A172 (cell line): ENCODE data around the gene VPS37B. TPM values are rescaled to one million over a fixed set of nuclear protein-coding genes. Genes with fewer than 3 reads are reported as not detected.

ENCODE experiments used
- DNase-seq: peaks from one replicate; pipeline ENCODE4 v3.0.0-alpha.2; 2015; ENCODE audit warnings: low spot score
- total RNA-seq: library from RNA; depleted of rRNA; stranded (reverse); fragments of >200 nt; shearing (Covaris generic); gene quantifications from 2 replicates; pipeline ENCODE4 v1.2.3, GENCODE V29; 2014; rRNA removed

The VPS37B gene, protein sequence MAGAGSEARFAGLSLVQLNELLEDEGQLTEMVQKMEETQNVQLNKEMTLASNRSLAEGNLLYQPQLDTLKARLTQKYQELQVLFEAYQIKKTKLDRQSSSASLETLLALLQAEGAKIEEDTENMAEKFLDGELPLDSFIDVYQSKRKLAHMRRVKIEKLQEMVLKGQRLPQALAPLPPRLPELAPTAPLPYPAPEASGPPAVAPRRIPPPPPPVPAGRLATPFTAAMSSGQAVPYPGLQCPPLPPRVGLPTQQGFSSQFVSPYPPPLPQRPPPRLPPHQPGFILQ
- total RNA-seq: 19.2 and 23.9 TPM in 2 replicates

DNA sequence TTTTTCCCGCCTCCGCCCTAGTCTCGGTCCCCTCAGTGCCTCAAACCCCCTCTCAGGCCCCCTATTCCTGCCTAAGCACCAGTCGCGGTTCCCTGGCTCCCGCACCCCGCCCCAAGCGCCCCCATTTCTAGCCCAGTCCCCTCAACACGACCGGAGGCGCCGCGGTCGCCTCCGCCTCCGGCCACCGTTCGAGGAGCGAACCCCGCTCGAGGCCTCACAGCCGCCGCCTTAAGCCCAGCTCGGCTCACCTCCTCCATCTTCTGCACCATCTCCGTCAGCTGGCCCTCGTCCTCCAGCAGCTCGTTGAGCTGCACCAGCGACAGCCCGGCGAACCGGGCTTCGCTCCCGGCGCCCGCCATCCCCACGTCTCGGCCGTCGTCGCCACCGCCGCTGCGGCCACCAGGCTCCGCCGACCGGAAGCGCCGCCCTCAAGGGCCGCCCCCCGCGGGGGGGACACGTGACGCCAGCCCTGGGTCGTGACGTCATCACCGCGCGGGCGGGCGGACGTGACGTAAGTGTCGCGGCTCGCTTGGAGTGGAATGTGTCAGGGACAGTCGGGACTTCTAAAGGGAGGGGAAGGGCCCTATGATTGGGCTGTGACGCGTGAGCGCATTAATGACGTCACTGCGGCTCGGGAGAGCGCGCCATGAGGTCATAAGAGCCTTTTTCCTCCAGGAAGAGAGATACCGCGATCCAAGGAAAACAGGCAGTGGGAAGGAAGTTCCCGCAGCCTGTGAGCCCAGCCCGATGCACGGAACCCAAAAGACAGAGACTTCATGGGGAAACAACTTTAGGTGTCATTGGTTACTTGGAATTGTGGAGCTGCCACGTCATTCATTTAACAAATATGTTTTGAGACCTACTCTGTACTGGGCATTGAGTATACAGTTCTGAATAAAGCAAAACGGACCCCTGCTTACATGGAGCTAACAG, at the start of gene VPS37B:
TSS of gene VPS37B (minus strand) at position 421 of the 933 bp plus-strand sequence. CDS start at position 359, 62 bp downstream.
- DNase-seq: peak; percentile 75

DNA sequence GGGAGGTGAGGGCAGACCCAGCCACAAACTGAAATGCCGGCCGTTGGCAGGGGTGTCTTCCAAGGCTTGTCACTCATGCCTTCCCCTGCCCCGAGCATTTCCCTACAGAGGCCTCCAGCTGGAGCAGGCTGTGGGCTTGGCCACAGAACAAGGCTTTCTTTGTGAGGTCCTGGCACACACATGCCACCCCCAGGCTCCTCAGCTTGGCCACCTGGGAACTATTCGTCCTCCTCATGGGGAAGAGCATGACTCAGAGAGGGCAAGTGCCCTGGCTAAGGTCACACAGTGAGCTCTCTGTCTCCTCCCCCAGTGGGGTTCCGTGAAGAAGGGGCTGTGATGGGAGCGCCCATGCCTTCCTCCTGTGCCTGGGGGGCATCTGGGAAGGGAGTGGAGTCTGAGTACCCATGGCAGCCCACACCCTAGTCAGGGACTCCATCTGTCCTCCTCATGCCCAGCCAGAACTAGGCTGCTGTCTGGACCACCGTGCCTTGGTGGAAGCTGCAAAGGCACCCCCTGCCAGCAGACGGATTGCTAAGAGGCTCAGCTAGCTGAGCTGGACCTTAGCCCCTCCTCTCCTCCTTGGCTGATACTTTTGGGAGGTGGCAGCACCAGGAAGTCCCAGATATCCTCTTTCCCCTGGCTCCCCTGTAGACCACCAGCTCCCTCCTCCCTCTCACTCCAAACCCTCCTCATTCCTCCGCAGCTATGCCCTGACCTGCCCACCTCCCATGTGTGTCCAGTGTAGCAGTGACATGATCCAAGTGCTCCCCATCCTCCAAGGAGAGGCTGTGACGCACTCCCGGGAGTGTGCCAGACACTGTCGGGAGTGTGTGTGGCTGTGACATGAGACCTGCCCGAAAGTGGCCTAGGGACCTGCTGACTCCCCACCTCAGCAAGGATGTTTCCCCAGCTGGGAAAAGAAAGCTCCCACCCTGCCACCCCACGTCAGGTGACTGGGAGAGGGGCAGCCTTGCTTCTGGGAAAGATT, 49.0 kb upstream of the VPS37B start:
- DNase-seq: peak; percentile 83

DNA sequence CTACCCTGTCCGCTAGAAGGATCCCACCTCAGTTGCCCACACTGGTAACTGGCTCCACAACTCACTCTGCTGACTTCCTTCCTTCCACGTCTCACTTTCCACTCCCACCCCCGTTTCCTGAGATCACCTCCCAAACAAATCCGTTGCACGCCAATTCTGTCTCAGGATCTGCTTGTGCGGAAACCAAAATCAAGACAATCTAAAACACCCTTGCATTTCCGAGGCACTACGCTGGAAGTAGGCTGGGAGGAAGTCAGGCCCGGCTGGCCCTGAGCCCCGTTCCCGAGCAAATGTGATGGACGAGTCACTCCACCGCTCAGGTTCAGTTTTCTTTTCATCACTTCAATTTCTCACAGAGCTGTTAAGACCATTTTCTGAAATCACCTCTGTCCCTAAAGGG, 47.3 kb upstream of the VPS37B start:
- DNase-seq: no peak

DNA sequence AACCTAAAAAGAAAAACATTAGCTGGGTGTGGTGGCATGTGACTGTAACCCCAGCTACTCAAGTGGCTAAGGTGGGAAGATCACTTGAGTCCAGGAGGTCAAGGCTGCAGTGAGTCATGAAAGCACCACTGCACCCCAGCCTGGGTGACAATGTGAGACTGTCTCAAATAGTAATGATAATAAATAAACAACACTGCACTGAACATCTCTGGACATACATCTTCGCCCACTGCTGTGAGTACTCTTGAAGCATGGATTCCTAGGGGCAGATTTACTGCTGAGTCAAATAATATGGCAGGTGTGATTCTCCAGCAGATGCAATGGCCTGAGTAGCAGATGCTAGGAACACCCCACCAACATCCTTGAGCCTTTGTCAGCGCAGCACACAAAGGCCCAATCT, 46.7 kb upstream of the VPS37B start:
- peak; percentile 79 for DNase-seq

DNA sequence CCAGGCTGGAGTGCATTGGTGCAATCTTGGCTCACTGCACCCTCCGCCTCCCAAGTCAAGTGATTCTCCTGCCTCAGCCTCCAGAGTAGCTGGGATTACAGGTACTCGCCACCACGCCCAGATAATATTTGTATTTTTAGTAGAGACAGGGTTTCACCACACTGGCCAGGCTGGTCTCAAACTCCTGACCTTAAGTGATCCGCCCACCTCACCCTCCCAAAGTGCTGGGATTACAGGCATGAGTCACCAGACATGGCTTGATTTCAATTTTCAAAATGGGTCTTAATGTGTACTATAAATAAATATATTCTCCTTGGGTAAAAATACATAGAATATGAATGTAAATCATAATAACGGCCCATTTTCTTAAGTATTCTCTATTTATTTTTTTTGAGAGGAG, 45.4 kb upstream of the VPS37B start:
- DNase-seq: peak; percentile 55

DNA sequence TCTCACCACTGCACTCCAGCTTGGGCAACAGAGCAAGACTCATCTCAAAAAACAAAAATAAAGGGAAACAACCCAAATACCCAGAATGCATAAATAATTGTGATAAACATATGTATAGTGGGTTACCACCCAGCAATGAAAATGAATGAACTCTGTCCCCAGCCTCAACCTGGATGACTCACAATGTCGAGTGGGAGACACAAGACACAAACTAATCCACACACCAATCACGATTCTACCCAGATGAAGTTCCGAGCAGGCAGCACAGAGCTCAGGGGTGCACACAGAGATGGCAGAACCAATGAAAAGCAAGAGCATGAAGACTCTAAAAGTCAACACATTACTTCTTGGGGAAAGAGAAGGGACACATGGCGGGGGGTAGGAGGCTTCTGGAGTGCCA, 43.2 kb upstream of the VPS37B start:
- DNase-seq: no peak

DNA sequence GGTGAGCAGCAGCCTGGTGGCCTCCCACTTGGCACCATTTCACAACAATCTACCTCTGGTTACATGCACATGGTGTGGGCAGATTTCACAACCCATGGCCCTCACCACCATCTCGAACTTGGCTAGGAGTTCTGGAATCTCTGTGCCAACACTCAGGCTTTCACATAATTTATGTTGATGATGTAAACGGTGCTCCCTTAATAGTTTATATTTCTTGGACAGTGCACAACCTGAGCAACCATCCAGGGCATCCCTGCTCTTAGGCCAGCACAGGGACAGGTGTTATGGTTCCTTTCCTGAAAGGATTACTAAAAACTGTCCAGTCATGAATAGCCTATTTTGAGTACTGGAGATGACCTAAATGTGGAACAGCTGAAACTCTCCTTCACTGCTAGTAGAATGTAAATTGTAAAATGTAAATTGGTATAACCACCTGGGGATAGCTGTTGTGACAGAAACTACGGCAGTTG, 41.7 kb upstream of the VPS37B start:
- DNase-seq: no peak

DNA sequence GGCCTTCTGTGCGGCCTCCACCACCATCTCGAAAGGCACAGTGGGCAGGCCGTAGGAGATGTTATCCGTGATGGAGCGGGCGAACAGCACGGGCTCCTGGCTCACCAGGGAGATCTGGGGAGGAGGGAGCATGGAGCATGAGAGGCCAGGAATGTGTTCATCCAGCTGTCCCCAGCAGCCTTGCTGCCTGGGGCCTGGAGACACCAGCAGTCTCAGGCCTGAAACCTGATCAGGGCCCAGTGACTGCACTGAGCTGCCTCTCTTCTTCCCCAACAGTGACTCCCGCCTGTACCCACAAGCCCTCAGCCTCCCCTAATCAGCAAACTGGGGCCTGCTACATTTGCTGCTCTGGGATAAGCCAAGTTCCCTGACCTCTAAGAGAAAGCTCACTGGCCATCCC, 39.4 kb upstream of the VPS37B start:
- no peak for DNase-seq

DNA sequence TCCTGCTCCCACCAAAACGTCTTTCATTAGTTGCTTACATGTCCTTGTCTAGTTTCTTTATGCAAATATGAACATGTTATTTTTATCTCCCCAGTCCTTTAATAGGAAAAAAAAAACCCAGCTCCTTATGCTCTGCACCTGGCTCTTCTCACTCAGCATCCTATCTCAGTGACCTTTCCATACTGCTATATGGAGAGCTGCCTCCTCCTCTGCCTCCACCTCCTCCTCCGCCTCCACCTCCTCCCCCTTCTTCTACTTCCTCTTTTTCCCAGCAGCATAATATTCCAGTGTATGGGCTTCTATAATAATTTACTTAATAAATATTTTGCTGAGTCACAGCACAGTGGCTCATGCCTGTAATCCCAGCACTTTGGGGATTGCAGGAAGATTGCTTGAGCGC, 38.8 kb upstream of the VPS37B start:
- DNase-seq: no peak

DNA sequence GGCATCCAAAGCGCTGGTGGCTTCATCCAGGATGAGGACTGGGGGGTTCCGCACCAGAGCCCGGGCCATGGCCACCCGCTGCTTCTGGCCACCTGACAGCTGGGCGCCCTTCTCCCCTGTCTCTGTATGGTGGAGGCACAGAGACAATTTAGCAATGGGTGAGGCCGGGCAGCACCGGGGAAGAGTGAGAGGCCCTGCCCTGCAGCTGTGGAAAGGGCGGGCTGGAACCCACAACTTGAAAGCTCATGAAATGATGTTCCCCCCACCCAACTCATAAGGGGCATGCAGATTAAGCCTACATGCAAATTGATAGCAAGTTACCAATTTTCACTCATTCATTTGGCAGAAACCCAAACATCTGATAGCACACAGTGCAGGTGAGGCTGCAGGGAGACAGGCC, 36.3 kb upstream of the VPS37B start:
- no peak for DNase-seq

DNA sequence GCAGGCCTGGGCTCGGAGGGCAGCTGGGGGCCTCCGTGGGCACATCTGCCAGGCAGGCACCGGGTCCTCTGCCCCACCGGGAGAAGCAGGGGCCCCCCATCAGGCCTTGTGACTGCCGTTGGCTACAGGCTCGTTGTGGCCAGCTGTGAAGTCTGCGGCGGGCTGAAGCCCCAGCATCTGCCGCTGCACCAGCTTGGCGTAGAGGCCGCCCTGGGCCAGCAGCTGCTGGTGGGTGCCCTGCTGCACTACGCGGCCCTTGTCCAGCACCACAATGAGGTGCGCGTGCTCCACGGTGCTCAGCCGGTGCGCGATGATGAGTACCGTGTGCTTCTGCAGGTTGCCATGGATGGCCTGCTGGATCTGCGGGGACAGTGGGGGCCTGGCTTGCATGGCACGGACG, 33.9 kb upstream of the VPS37B start:
- DNase-seq: no peak

DNA sequence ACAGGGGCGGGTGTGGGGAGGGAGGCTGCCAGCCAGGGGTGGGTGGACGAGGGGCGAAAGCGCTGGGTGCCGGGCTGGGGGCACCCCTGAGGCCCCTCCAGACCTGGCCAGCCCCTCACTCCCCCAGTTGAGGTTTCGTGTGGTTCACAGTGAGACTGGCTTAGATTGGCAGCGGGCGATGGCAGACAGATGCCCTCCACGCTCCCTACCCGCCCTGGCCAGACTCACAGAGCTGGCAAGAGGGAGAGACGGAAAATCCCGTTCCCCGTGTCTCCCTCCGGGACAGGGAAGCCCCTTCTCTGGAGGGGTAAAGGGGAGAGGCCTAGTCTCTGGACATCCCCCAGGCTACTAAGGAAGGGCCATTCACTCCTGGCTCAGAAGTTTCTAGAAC, 33.2 kb upstream of the VPS37B start:
- no peak for DNase-seq

DNA sequence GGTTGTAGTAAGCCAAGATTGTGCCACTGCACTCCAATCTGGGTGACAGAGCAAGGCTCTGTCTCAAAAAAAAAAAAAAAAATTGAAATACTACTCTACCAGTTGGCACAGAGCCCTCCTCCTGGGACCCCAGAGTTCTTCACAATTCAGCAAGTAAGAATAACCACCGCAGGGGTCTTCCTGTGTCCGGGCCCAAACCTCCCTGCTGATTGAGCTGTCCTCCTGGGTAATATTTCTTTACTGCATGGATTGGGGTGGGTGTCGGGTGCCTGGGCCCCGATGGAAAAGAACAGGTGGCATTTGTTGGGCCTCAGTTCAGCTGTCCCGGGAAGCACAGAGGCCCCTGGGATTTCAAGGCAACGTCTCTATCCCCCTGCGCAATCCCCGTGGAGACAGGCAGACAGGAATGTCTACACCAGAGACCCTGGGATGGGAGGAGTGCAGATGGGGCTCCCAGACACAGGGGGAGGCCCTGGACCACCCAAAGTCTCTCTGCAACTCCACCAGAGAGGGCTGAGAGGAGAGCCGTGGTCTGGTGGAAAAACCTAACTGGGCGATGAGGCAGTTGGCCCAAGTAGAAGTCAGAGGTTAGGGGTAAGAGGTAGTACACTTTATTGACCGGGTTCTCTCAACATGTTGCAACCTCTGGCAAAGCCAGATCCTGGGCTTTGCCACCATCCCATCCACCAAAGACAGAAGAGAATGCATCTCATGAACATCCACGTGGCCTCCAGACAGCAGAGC, 32.7 kb upstream of the VPS37B start:
- DNase-seq: no peak

DNA sequence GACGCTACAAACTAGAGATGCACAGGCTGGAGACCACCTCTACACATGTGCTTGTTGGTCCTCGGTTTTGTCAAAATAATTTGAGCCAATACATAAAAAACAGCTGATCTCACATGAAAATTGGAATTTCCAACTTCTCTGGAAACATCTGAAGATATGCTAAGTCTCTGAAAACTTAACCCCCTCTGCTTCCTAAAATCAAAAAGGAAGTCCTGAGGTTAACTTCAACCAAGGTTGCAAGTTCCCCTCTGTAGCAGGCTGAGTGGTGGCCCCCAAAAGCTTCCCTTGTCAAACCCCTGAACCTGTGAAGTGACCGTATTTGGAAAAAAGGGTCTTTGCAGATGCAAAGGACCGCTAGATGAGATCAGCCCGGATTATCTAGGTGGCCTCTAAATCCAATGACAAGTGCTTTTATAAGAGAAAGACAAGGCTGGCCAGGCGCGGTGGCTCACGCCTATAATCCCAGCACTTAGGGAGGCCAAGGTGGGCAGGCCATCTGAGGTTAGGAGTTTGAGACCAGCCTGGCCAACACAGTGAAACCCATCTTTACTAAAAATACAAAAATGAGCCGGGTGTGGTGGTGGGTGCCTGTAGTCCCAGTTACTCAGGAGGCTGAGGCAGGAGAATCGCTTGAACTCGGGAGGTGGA, 32.0 kb upstream of the VPS37B start:
- no peak for DNase-seq

DNA sequence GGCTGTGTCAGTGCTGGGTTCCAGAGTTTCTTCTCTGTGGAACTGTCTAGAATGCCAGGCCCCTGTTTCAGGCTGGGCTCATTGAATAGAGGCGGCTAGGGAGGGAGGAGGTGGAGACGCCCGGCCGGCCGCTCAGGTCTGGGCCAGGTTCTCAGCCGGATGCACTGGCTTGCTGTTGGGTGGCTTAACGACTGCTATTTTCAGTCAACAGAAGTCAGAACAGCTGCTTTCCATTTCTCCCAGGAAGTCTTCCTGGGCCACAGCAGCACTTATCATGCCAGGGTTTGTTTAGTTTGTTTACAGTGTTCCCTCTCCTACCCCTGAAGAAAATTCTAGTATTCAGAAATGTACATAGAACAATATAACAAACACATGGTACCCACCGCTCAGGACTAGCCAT, 26.0 kb upstream of the VPS37B start:
- DNase-seq: no peak

DNA sequence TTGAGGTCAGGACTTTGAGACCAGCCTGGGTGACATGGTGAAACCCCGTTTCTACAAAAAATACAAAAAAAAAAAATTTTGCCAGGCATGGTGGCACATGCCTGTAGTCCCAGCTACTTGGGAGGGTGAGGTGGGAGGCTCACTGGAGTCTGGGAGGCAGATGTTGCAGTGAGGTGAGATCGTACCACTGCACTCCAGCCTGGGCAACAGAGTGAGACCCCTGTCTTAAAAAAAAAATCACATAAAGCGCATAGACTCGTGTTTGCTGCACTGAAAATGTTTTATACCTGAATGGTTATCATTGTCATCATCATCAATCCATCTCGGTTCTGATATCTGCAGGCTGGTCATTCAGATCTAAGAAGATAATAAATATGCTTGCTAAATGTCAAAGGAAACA, 24.8 kb upstream of the VPS37B start:
- no peak for DNase-seq

DNA sequence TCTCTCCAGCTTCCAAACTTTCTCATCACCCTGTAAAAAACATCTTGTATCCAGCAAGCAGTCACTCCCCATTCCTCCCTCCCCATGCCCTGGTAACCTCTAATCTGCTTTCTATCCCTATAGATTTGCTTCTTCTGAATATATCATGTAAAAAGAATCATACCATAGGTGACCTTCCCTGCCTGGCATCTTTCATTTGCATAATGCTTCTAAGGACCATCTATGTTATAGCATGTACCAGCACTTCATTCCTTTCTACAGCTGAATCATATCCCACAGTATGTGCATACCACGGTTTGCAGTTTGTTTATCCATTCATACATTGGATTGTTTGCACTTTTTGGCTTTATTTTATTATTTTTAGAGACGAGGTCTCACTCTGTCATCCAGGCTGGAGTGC, 22.9 kb upstream of the VPS37B start:
- no peak for DNase-seq

DNA sequence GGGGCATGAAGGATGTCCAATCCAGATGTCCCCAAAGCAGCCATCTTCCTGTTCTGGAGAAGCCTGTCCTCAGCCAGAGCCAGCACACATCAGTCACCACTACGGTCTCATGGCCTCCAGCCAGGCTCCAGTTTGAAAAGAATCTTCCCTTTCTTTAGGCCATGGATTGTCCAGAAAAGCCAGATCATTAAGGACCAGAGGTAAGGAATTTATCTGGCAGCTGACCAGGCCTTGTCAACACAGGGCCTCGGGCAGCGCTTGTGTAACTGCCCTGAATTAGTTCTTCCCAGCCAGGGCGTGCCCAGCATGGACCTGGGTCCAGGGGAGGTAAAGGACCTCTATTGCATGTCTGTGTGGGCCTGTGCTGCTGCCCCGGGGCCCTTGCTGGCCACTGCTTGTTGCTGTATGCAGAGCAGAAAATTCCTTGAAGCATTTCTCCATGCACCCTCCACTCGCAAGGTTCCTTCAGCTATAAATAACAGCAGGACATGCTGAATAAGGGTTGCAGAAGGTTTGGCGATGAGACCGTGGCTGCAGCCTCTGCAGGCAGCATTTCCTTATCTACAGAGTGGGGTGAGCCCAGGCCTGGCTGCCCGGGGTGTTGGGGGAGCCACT, 21.7 kb upstream of the VPS37B start:
- peak; percentile 77 for DNase-seq

DNA sequence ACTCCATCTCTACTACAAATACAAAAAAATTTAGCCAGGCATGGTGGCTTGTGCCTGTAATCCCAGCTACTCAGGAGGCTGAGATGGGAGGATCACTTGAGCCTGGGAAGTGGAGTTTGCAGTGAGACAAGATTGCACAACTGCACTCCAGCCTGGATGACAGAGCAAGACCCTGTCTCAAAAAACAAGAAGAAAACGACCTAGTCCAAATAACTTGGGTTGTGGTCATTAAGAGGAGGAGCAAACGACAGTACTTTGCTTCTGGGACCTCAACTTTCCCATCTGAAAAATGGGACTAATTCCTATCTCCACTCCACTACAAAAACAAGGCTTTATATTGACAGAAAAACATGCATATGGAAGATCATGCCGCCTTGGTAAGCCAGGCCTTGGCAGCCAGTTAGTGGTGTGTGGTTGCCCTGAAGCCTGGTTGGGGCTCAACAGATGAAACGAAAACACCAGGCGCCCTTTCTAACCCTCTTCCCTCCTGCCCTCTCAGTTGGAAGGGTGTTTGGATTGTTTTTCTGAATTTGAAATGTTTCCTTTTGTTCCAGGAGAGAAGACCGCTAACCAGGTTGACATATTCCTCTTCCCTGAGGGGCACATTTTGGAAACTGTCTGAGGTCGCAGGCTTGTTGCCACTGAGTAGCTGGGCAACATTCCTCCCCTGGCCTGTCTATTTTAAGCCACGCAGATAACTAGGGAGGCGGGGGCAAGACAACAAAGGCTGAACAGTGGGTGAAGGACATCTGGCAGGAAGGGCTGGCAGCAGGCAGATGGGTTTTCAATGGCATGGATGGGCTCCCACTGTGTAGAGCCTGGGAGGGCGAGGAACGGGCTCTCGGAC, 13.7 kb upstream of the VPS37B start:
- no peak for DNase-seq
